ENCODE data around the gene HERC3. TPM values are rescaled to one million over a fixed set of nuclear protein-coding genes. Genes with fewer than 3 reads are reported as not detected.

The HERC3 gene
- total and polyA plus RNA-seq, 4 donors = 5.1 to 22.1 (median 10.0) TPM

DNA sequence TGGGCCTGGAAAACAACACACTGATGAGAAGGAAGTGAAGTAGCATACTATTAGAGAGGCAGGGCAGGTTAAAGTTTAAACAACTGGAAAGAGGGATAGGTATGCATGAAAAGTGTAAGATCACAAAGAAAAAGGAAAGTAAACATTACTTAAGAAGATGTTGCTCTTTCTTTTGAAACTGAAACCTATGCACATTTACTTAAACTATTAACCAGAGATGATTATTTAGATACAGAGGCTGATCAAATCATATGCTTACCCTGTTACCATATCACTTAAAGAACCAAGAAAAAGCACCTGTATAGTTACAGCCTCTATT lies 67.6 kb downstream of the HERC3 start:
- Histone ChIP-seq H3K27ac (ENCODE audit: low read depth in 1 of 2, low read length in 2 of 2) (no peak overlapping the region), H3K4me3 (ENCODE audit: low read depth in 1 of 3, low read length in 3 of 3) (no peak overlapping the region), H3K36me3 (ENCODE audit: control insufficient read depth in 4 of 4, insufficient read depth in 3 of 4, low read depth in 1 of 4, low read length in 3 of 4) (peaks cover 2 to 16% (median 6%) of the 10 kb centered on the region in 4 donors), H3K4me1 (ENCODE audit: control insufficient read depth in 4 of 4, insufficient read depth in 4 of 4, low read length in 3 of 4) (peaks cover 0 to 20% (median 18%) of the 10 kb centered on the region in 4 donors), H3K9ac (ENCODE audit: low read depth in 1 of 2, low read length in 2 of 2) (no peak overlapping the region), H3K27me3 (ENCODE audit: control insufficient read depth in 4 of 4, insufficient read depth in 4 of 4, low read length in 3 of 4) (no peaks in the 10 kb centered on the region), H3K9me3 (ENCODE audit: control insufficient read depth in 4 of 4, low read length in 3 of 4) (no peaks in the 10 kb centered on the region)
- TF ChIP-seq, protein P1, sequence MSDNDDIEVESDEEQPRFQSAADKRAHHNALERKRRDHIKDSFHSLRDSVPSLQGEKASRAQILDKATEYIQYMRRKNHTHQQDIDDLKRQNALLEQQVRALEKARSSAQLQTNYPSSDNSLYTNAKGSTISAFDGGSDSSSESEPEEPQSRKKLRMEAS (IDR thresholded peaks at IDR 0.05) = no peak
- TF ChIP-seq TAF1 (conservative IDR thresholded peaks at IDR 0.05) (no peak), YY1 (IDR thresholded peaks at IDR 0.05) (no peak), FOXA2 (IDR thresholded peaks at IDR 0.05) (no peak), NR2F2 (IDR thresholded peaks at IDR 0.05) (no peak), EGR1 (IDR thresholded peaks at IDR 0.05; ENCODE audit: low read depth in 2 of 2) (no peak), SP1 (IDR thresholded peaks at IDR 0.05) (no peak), RXRA (IDR thresholded peaks at IDR 0.05) (no peak), HNF4A (conservative IDR thresholded peaks at IDR 0.05) (no peak), JUND (IDR thresholded peaks at IDR 0.05) (no peak), HNF4G (IDR thresholded peaks at IDR 0.05) (no peak), GABPA (IDR thresholded peaks at IDR 0.05 in 1 of 2, conservative IDR thresholded peaks at IDR 0.05 in 1 of 2) (no peak), FOXA1 (IDR thresholded peaks at IDR 0.05) (no peak), RAD21 (IDR thresholded peaks at IDR 0.05) (no peak)
- TF ChIP-seq, protein P2, sequence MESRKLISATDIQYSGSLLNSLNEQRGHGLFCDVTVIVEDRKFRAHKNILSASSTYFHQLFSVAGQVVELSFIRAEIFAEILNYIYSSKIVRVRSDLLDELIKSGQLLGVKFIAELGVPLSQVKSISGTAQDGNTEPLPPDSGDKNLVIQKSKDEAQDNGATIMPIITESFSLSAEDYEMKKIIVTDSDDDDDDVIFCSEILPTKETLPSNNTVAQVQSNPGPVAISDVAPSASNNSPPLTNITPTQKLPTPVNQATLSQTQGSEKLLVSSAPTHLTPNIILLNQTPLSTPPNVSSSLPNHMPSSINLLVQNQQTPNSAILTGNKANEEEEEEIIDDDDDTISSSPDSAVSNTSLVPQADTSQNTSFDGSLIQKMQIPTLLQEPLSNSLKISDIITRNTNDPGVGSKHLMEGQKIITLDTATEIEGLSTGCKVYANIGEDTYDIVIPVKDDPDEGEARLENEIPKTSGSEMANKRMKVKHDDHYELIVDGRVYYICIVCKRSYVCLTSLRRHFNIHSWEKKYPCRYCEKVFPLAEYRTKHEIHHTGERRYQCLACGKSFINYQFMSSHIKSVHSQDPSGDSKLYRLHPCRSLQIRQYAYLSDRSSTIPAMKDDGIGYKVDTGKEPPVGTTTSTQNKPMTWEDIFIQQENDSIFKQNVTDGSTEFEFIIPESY (IDR thresholded peaks at IDR 0.05) = no peak
- TF ChIP-seq, protein P3, sequence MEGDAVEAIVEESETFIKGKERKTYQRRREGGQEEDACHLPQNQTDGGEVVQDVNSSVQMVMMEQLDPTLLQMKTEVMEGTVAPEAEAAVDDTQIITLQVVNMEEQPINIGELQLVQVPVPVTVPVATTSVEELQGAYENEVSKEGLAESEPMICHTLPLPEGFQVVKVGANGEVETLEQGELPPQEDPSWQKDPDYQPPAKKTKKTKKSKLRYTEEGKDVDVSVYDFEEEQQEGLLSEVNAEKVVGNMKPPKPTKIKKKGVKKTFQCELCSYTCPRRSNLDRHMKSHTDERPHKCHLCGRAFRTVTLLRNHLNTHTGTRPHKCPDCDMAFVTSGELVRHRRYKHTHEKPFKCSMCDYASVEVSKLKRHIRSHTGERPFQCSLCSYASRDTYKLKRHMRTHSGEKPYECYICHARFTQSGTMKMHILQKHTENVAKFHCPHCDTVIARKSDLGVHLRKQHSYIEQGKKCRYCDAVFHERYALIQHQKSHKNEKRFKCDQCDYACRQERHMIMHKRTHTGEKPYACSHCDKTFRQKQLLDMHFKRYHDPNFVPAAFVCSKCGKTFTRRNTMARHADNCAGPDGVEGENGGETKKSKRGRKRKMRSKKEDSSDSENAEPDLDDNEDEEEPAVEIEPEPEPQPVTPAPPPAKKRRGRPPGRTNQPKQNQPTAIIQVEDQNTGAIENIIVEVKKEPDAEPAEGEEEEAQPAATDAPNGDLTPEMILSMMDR (IDR thresholded peaks at IDR 0.05; ENCODE audit: low read depth, low read length, missing input control) = no peak
- TF ChIP-seq, protein P4, sequence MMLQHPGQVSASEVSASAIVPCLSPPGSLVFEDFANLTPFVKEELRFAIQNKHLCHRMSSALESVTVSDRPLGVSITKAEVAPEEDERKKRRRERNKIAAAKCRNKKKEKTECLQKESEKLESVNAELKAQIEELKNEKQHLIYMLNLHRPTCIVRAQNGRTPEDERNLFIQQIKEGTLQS (IDR thresholded peaks at IDR 0.05) = no peak
- TF ChIP-seq, protein P5, sequence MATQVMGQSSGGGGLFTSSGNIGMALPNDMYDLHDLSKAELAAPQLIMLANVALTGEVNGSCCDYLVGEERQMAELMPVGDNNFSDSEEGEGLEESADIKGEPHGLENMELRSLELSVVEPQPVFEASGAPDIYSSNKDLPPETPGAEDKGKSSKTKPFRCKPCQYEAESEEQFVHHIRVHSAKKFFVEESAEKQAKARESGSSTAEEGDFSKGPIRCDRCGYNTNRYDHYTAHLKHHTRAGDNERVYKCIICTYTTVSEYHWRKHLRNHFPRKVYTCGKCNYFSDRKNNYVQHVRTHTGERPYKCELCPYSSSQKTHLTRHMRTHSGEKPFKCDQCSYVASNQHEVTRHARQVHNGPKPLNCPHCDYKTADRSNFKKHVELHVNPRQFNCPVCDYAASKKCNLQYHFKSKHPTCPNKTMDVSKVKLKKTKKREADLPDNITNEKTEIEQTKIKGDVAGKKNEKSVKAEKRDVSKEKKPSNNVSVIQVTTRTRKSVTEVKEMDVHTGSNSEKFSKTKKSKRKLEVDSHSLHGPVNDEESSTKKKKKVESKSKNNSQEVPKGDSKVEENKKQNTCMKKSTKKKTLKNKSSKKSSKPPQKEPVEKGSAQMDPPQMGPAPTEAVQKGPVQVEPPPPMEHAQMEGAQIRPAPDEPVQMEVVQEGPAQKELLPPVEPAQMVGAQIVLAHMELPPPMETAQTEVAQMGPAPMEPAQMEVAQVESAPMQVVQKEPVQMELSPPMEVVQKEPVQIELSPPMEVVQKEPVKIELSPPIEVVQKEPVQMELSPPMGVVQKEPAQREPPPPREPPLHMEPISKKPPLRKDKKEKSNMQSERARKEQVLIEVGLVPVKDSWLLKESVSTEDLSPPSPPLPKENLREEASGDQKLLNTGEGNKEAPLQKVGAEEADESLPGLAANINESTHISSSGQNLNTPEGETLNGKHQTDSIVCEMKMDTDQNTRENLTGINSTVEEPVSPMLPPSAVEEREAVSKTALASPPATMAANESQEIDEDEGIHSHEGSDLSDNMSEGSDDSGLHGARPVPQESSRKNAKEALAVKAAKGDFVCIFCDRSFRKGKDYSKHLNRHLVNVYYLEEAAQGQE (IDR thresholded peaks at IDR 0.05) = no peak
- no peak for DNase-seq (ENCODE audit: low spot score)

All from liver (tissue), 9 donors.